Activated CD8-positive, alpha-beta memory T cell treated with anti-CD3 and anti-CD28 coated beads, Interleukin-2, amount 10 ng/mL, durations not matched to agents 7 days and 5 days (primary cell): ENCODE measurements around the gene JDP2. TPM values are rescaled to one million over a fixed set of nuclear protein-coding genes. Genes with fewer than 3 reads are reported as not detected.

Experiments
- total RNA-seq, 2 experiments: library from RNA; stranded (reverse); gene quantifications; one replicate each; pipeline ENCODE4 v1.2.3, GENCODE V29; 2021

The JDP2 gene
- total RNA-seq, 2 experiments from 2014 or later: 0.75 to 1.1 TPM

Other genes starting within 250 kb of the JDP2 start
- gene FOS, start 149.2 kb upstream of the JDP2 start, total RNA-seq: 10 to 100 TPM in 1 of 2 experiments, 1 to 10 TPM in 1; 6.9 to 78.6 TPM
- 10 to 100 TPM; 74.6 to 81.3 TPM for gene BATF, start 94.4 kb downstream of the JDP2 start, total RNA-seq
- 1 to 10 TPM; 2.1 to 5.8 TPM for gene FLVCR2, start 150.6 kb downstream of the JDP2 start, total RNA-seq
- 10 to 100 TPM; 22.9 to 25.1 TPM for gene ERG28, start 232.9 kb downstream of the JDP2 start, total RNA-seq
- gene TTLL5, start 233.2 kb downstream of the JDP2 start, total RNA-seq: 10 to 100 TPM; 28.9 to 43.4 TPM